GM23338 (cell line): ENCODE data around the gene BTNL9. TPM values are rescaled to one million over a fixed set of nuclear protein-coding genes. Genes with fewer than 3 reads are reported as not detected.
A peak's percentile ranks its signal among the peaks of the same experiment; 100 is the strongest.

Source experiments
- ATAC-seq: fragments of 200-7000 bp; cut with Tn5 transposase; 3 replicates; pipeline ENCODE4 v1.9.1; 2020
- DNase-seq: peaks from one replicate; pipeline ENCODE4 v3.0.0-alpha.2; 2015; ENCODE audit warnings: low spot score
- H2AFZ ChIP-seq: fragments of 200-600 bp; sonication (generic); 2 replicates; pipeline ENCODE4 v1.8.0; 2016; ENCODE audit warnings: antibody characterized with exemption, mild to moderate bottlenecking, moderate library complexity
- H3F3A ChIP-seq: fragments of 200-600 bp; sonication (generic); replicated peaks from 2 replicates; pipeline ENCODE4 v1.8.0; 2017; ENCODE audit warnings: antibody characterized with exemption, mixed run types, low read depth
- H3K27ac ChIP-seq: fragments of 200-600 bp; sonication (generic); 2 replicates; pipeline ENCODE4 v1.6.1; 2016; ENCODE audit warnings: low read depth
- H3K27me3 ChIP-seq: fragments of 200-600 bp; sonication (generic); 2 replicates; pipeline ENCODE4 v1.8.0; 2016; ENCODE audit warnings: mild to moderate bottlenecking, mixed run types, moderate library complexity; ENCODE audit not compliant: insufficient read depth
- H3K36me3 ChIP-seq: fragments of 200-600 bp; sonication (generic); 2 replicates; pipeline ENCODE4 v1.8.0; 2016; ENCODE audit warnings: mild to moderate bottlenecking; ENCODE audit not compliant: insufficient read depth
- H3K4me1 ChIP-seq: fragments of 200-600 bp; sonication (generic); 2 replicates; pipeline ENCODE4 v1.8.0; 2016; ENCODE audit warnings: mild to moderate bottlenecking, moderate library complexity; ENCODE audit not compliant: insufficient read depth
- H3K4me2 ChIP-seq: fragments of 200-600 bp; sonication (generic); 2 replicates; pipeline ENCODE4 v1.7.1; 2017; ENCODE audit warnings: mixed run types
- H3K4me3 ChIP-seq: fragments of 200-600 bp; sonication (generic); 2 replicates; pipeline ENCODE4 v1.6.1; 2016; ENCODE audit warnings: mixed run types
- H3K79me2 ChIP-seq: fragments of 200-600 bp; sonication (generic); replicated peaks from 2 replicates; pipeline ENCODE4 v1.8.0; 2017; ENCODE audit warnings: mild to moderate bottlenecking; ENCODE audit not compliant: insufficient read depth
- H3K9me2 ChIP-seq: fragments of 200-600 bp; sonication (generic); 2 replicates; pipeline ENCODE4 v1.8.0; 2017; ENCODE audit not compliant: insufficient read depth
- H4K20me1 ChIP-seq: fragments of 200-600 bp; sonication (generic); replicated peaks from 2 replicates; pipeline ENCODE4 v1.8.0; 2017; ENCODE audit warnings: mild to moderate bottlenecking; ENCODE audit not compliant: insufficient read depth
- H3K27ac Mint-ChIP-seq: 2 replicates; pipeline ENCODE4 v1.8.0; 2020; ENCODE audit warnings: inconsistent platforms, mild to moderate bottlenecking, moderate library complexity, mixed read lengths
- H3K27me3 Mint-ChIP-seq: 3 replicates; pipeline ENCODE4 v1.8.0; 2022; ENCODE audit warnings: low read depth, mild to moderate bottlenecking, moderate library complexity, mixed read lengths, inconsistent platforms; ENCODE audit not compliant: insufficient read depth, poor library complexity
- H3K36me3 Mint-ChIP-seq: 3 replicates; pipeline ENCODE4 v1.8.0; 2021; ENCODE audit warnings: low read depth, mild to moderate bottlenecking, inconsistent platforms, moderate library complexity, mixed read lengths
- H3K4me1 Mint-ChIP-seq: 3 replicates; pipeline ENCODE4 v1.8.0; 2020; ENCODE audit warnings: mild to moderate bottlenecking, inconsistent platforms, mixed read lengths
- H3K4me3 Mint-ChIP-seq: 3 replicates; pipeline ENCODE4 v1.8.0; 2021; ENCODE audit warnings: moderate library complexity, mild to moderate bottlenecking, inconsistent platforms, mixed read lengths
- H3K9me3 Mint-ChIP-seq: 3 replicates; pipeline ENCODE4 v1.8.0; 2020; ENCODE audit warnings: moderate library complexity, mild to moderate bottlenecking, inconsistent platforms, mixed read lengths
- CREB1 ChIP-seq: fragments of 250-450 bp; sonication (Bioruptor Pico); IDR thresholded peaks from 2 replicates; pipeline ENCODE4 v1.5.0; 2020; ENCODE audit warnings: low read depth, mild to moderate bottlenecking, moderate library complexity
- CTCF ChIP-seq, 2 experiments: fragments of 200-600 bp in 1 of 2; sonication (generic) in 1 of 2; conservative IDR thresholded peaks; 2 replicates each; pipeline versions ENCODE4 v1.5.1 to v1.6.1; 2016 to 2017; ENCODE audit warnings: antibody characterized with exemption in 2 of 2, low read depth in 2 of 2, mild to moderate bottlenecking in 2 of 2, moderate library complexity in 1 of 2
- EZH2phosphoT487 ChIP-seq: fragments of 200-600 bp; sonication (generic); IDR thresholded peaks from one replicate; pipeline ENCODE4 v1.8.1; 2018; ENCODE audit warnings: antibody characterized with exemption; ENCODE audit not compliant: unreplicated experiment
- JUNB ChIP-seq: IDR thresholded peaks from one replicate; pipeline ENCODE4 v1.6.1; 2016; ENCODE audit warnings: antibody characterized with exemption; ENCODE audit not compliant: unreplicated experiment
- STAT1 ChIP-seq: IDR thresholded peaks from one replicate; pipeline ENCODE4 v1.6.1; 2016; ENCODE audit warnings: antibody characterized with exemption; ENCODE audit not compliant: unreplicated experiment
- ZNF114 ChIP-seq: fragments of 250-450 bp; sonication (Bioruptor Pico); IDR thresholded peaks from 2 replicates; pipeline ENCODE4 v1.5.0; 2020; ENCODE audit warnings: mild to moderate bottlenecking, moderate library complexity
- ZNF331 ChIP-seq: fragments of 250-450 bp; sonication (Bioruptor Pico); IDR thresholded peaks from 2 replicates; pipeline ENCODE4 v1.5.0; 2020; ENCODE audit warnings: low read depth, mild to moderate bottlenecking, moderate library complexity
- polyA plus RNA-seq: library from polyadenylated mRNA; unstranded; fragments of >200 nt; fragmentation: Nextera tagmentation; extraction: Ambion mirVana; gene quantifications from 2 replicates; pipeline ENCODE4 v1.2.1, GENCODE V29; 2016
- total RNA-seq: library from RNA; depleted of rRNA; stranded (reverse); fragments of >200 nt; shearing (Covaris generic); gene quantifications from 2 replicates; pipeline ENCODE4 v1.2.3, GENCODE V29; 2014
- TF ChIP-seq, protein P1 (sequence below): fragments of 250-450 bp; sonication (Bioruptor Pico); IDR thresholded peaks from 2 replicates; pipeline ENCODE4 v1.5.0; 2020; ENCODE audit warnings: mild to moderate bottlenecking, moderate library complexity
- TF ChIP-seq, protein P2 (sequence below): IDR thresholded peaks from one replicate; pipeline ENCODE4 v1.6.1; 2018; ENCODE audit warnings: antibody characterized with exemption; ENCODE audit not compliant: unreplicated experiment

The BTNL9 gene
- total and polyA plus RNA-seq, 2 experiments from 2014 or later, result 0.21 to 3.4 TPM

DNA sequence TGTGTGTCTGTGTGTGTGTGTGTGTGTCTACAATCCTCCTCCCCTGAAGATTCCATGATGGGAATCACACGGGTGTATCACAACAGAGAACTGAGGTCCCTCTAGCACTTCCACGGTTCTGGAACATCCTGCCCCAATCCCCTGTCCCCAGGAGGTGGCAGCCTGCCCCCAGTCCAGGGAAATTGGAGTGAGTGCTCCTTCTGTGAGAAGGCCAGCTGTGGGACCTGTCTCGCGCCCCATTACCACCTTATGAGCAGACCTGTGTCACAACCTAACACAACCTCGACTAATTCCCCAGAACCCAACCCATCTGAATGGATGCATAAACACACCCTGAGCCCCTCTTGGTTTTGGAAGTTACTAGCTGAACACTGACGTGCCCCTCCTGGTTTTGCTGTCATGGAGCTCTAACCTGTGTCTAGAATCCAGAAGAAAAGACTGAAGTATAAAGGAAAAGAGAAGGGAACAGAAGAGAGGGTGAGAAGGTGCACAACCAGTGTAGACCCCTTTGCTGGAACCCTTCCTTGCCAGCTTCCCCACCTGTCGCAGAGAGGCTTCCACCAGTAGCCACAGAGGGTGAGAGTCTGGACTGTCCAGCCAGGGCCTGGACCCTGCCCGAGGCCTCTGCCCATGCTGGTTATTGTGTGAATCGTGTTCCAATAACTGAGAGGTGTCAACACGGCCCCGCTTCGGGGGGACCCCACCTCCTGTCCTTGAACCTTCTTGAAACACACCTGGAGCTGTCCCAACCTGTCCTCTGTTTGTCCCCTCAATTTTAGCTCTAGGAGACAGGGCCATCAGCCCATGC, 3.4 kb downstream of the BTNL9 start:
- Mint-ChIP-seq H3K4me3 (no peak overlapping the region), H3K9me3 (no peaks in the 10 kb centered on the region), H3K27me3 (peaks cover 6% of the 10 kb centered on the region), H3K36me3 (no peaks in the 10 kb centered on the region), H3K27ac (no peak overlapping the region), H3K4me1 (peaks cover 5% of the 10 kb centered on the region)
- Histone ChIP-seq H2AFZ (no peak overlapping the region), H3K79me2 (no peaks in the 10 kb centered on the region; the same call in 1 of the 2 replicates), H3F3A (no peaks in the 10 kb centered on the region), H3K4me2 (no peak overlapping the region), H3K27ac (no peak overlapping the region), H3K27me3 (peaks cover 21% of the 10 kb centered on the region; the same call in 1 of the 2 replicates), H4K20me1 (no peaks in the 10 kb centered on the region), H3K4me3 (no peak overlapping the region), H3K4me1 (no peaks in the 10 kb centered on the region), H3K9me2 (no peaks in the 10 kb centered on the region; the same call in 1 of the 2 replicates), H3K36me3 (no peaks in the 10 kb centered on the region)
- ATAC-seq (peak; percentile 51), DNase-seq (no peak)
- TF ChIP-seq CREB1 (no peak), CTCF (conservative IDR thresholded peaks at IDR 0.05; ENCODE audit: low read depth in 2 of 2) (peak in 1 of 2 experiments; percentile 63; a peak in 2 of 4 replicates)

- no peak overlapping the region for H3K27ac Mint-ChIP-seq
- peaks cover 5% of the 10 kb centered on the region for H3K4me1 Mint-ChIP-seq
- no peak overlapping the region for H3K4me3 Mint-ChIP-seq
- no peak overlapping the region for H3K4me2 ChIP-seq
- H3K27ac ChIP-seq, result no peak overlapping the region
- no peaks in the 10 kb centered on the region; the same call in 1 of the 2 replicates for H3K9me2 ChIP-seq
- H2AFZ ChIP-seq, result no peak overlapping the region
- no peaks in the 10 kb centered on the region for H3K36me3 ChIP-seq
- peaks cover 6% of the 10 kb centered on the region for H3K27me3 Mint-ChIP-seq
- H3K9me3 Mint-ChIP-seq, result no peaks in the 10 kb centered on the region
- DNase-seq, result no peak
- no peaks in the 10 kb centered on the region for H3K4me1 ChIP-seq
- no peaks in the 10 kb centered on the region; the same call in 1 of the 2 replicates for H3K79me2 ChIP-seq
- no peaks in the 10 kb centered on the region for H4K20me1 ChIP-seq
- no peaks in the 10 kb centered on the region for H3F3A ChIP-seq
- H3K4me3 ChIP-seq, result no peak overlapping the region
- peaks cover 25% of the 10 kb centered on the region for H3K27me3 ChIP-seq
- no peak for TF ChIP-seq ZNF331 (CRISPR knock-in tag)
- TF ChIP-seq JUNB, result no peak
- TF ChIP-seq, protein P1, sequence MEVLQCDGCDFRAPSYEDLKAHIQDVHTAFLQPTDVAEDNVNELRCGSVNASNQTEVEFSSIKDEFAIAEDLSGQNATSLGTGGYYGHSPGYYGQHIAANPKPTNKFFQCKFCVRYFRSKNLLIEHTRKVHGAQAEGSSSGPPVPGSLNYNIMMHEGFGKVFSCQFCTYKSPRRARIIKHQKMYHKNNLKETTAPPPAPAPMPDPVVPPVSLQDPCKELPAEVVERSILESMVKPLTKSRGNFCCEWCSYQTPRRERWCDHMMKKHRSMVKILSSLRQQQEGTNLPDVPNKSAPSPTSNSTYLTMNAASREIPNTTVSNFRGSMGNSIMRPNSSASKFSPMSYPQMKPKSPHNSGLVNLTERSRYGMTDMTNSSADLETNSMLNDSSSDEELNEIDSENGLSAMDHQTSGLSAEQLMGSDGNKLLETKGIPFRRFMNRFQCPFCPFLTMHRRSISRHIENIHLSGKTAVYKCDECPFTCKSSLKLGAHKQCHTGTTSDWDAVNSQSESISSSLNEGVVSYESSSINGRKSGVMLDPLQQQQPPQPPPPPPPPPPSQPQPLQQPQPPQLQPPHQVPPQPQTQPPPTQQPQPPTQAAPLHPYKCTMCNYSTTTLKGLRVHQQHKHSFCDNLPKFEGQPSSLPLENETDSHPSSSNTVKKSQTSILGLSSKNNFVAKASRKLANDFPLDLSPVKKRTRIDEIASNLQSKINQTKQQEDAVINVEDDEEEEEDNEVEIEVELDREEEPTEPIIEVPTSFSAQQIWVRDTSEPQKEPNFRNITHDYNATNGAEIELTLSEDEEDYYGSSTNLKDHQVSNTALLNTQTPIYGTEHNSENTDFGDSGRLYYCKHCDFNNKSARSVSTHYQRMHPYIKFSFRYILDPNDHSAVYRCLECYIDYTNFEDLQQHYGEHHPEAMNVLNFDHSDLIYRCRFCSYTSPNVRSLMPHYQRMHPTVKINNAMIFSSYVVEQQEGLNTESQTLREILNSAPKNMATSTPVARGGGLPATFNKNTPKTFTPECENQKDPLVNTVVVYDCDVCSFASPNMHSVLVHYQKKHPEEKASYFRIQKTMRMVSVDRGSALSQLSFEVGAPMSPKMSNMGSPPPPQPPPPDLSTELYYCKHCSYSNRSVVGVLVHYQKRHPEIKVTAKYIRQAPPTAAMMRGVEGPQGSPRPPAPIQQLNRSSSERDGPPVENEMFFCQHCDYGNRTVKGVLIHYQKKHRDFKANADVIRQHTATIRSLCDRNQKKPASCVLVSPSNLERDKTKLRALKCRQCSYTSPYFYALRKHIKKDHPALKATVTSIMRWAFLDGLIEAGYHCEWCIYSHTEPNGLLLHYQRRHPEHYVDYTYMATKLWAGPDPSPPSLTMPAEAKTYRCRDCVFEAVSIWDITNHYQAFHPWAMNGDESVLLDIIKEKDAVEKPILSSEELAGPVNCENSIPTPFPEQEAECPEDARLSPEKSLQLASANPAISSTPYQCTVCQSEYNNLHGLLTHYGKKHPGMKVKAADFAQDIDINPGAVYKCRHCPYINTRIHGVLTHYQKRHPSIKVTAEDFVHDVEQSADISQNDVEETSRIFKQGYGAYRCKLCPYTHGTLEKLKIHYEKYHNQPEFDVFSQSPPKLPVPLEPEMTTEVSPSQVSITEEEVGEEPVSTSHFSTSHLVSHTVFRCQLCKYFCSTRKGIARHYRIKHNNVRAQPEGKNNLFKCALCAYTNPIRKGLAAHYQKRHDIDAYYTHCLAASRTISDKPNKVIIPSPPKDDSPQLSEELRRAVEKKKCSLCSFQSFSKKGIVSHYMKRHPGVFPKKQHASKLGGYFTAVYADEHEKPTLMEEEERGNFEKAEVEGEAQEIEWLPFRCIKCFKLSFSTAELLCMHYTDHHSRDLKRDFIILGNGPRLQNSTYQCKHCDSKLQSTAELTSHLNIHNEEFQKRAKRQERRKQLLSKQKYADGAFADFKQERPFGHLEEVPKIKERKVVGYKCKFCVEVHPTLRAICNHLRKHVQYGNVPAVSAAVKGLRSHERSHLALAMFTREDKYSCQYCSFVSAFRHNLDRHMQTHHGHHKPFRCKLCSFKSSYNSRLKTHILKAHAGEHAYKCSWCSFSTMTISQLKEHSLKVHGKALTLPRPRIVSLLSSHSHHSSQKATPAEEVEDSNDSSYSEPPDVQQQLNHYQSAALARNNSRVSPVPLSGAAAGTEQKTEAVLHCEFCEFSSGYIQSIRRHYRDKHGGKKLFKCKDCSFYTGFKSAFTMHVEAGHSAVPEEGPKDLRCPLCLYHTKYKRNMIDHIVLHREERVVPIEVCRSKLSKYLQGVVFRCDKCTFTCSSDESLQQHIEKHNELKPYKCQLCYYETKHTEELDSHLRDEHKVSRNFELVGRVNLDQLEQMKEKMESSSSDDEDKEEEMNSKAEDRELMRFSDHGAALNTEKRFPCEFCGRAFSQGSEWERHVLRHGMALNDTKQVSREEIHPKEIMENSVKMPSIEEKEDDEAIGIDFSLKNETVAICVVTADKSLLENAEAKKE (CRISPR knock-in tag), result no peak
- no peak for TF ChIP-seq EZH2phosphoT487
- no peak for TF ChIP-seq STAT1
- no peak for TF ChIP-seq ZNF114 (CRISPR knock-in tag)
- TF ChIP-seq, protein P2, sequence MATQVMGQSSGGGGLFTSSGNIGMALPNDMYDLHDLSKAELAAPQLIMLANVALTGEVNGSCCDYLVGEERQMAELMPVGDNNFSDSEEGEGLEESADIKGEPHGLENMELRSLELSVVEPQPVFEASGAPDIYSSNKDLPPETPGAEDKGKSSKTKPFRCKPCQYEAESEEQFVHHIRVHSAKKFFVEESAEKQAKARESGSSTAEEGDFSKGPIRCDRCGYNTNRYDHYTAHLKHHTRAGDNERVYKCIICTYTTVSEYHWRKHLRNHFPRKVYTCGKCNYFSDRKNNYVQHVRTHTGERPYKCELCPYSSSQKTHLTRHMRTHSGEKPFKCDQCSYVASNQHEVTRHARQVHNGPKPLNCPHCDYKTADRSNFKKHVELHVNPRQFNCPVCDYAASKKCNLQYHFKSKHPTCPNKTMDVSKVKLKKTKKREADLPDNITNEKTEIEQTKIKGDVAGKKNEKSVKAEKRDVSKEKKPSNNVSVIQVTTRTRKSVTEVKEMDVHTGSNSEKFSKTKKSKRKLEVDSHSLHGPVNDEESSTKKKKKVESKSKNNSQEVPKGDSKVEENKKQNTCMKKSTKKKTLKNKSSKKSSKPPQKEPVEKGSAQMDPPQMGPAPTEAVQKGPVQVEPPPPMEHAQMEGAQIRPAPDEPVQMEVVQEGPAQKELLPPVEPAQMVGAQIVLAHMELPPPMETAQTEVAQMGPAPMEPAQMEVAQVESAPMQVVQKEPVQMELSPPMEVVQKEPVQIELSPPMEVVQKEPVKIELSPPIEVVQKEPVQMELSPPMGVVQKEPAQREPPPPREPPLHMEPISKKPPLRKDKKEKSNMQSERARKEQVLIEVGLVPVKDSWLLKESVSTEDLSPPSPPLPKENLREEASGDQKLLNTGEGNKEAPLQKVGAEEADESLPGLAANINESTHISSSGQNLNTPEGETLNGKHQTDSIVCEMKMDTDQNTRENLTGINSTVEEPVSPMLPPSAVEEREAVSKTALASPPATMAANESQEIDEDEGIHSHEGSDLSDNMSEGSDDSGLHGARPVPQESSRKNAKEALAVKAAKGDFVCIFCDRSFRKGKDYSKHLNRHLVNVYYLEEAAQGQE, result no peak
- ATAC-seq, result no peak
- no peaks in the 10 kb centered on the region for H3K36me3 Mint-ChIP-seq
These were observed 4.1 kb downstream of the BTNL9 start for GRCh38 chr5:181044093-181044599.
